ENCODE data around the gene XKR8.
"Not testable (repeated sequence)": the region's sequence is repeated elsewhere in the genome, so short reads cannot be mapped to it uniquely, and the experiment has no call there.

The XKR8 gene

DNA sequence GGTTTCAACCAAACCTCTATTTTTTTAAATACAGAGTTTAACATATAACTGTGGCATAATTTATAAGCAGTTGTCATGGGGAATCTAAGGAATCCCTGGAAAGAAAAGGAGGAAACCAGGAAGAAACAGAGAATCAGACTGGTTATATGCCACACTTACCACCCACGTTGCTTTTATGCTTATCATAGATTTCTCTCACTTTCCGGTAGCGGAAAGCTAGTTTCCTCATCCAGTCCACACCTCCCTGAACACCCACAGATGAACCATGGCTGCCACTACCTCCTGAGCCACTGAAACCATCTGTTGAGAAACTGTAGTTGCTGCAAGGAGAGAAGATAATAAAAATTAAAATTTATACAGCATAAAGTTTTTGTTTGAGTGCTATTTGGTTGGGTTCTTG, 33.5 kb downstream of the XKR8 start:
- DNase-seq = peak; percentile 27

DNA sequence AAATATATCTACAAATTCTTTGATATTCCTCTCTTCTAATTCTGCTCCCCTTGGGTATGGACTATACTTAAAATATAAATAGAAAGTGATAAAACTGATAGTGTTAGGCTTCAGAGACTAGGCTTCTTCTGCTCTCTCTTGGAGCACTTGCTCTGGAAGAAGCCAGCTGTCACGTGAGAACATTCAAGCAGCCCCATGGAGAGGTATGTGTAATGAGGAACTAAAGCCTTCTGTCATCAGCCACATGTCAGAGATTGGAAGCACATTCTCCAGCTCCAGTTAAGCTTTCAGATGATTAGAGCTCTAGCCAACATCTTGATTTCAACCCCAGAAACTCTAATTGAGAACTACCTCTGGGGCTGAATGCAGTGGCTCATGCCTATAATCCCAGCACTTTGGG, 34.3 kb downstream of the XKR8 start:
- DNase-seq = no peak

DNA sequence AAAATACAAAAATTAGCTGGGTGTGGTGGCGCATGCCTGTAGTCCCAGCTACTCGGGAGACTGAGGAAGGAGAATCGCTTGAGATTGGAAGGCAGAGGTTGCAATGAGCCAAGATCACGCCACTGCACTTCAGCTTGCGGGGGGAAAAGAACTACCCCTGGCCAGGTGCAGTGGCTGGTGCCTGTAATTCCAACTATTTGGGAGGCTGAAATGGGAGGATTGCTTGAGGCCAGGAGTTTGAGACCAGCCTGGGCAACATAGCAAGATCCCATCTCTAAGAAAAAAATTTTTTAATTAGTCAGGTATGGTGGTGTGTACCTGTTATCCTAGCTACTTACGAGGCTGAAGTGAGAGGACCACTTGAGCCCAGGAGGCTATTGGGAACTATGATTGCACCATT, 34.8 kb downstream of the XKR8 start:
- DNase-seq = not testable (repeated sequence)

DNA sequence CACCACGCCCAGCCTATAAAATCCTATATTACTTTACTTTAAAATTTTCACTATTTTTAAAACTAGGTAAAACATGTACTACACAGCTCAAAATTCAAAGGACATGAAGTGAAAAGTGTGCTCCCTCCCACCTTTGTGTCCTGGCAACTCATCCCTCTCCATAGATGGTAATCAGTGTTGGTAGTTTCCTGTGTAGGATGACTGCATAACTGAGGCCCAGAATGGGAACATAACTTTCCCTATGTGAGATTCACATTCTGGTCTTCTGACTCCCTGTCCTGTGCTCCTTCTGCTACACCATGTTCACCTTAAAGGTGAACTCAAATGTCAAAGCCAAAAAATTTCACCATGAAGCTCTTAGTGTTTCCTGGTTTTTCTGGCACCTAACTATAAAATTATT, 39.3 kb downstream of the XKR8 start:
- no peak for DNase-seq

DNA sequence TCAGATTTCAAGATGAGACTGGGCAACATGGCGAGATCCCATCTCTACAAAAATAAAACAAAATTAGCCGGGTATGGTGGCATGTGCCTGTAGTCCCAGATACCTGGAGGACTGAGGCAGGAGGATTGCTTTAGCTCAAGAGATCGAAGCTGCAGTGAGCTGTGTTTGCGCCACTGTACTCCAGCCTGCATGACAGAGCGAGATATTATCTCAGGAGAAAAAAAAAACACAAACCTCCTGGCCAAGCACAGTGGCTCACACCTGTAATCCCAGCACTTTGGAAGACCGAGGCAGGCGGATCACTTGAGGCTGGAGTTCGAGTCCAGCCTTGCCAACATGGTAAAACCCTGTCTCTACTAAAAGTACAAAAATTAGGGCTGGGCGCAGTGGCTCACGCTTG, 42.8 kb downstream of the XKR8 start:
- DNase-seq = no peak

DNA sequence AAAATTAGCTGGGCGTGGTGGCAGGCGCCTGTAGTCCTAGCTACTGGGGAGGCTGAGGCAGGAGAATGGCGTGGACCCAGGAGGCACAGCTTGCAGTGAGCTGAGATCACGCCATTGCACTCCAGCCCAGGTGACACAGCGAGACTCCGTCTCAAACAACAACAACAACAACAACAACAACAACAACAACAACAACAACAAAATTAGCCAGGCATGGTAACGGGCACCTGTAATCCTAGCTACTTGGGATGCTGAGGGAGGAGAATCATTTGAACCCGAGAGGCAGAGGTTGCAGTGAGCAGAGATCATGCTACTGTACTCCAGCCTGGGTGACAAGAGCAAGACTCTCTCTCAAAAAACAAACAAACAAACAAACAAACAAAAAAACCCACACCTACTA, 43.3 kb downstream of the XKR8 start:
- not testable (repeated sequence) for DNase-seq

DNA sequence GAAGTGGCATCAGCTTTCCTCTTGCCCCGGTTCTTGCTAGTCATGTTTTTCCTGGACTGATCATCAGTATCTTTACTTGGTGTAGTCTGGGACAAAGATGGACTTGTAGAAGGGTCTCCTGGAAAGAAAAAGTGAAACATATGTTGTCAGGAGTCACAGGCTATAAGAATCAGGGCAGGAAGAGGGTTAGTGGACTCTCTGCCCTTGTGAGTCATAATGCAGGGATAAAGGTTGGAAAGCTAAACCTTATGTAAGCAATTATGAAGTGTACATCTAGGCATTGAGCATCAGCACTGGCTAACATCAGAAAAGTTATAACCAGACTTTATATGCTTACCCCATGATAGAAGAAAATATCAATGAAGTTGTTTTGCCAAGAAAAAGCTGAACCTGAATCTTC, 51.2 kb downstream of the XKR8 start:
- DNase-seq = no peak

All from activated naive CD4-positive, alpha-beta T cell treated with Interleukin-2 at 50 U/mL for 16 hours (primary cell).